ENCODE measurements around the gene FDX1. TPM values are rescaled to one million over a fixed set of nuclear protein-coding genes. Genes with fewer than 3 reads are reported as not detected.

The FDX1 gene
- total RNA-seq, 2 experiments from 2014 or later, result 13.3 to 15.9 TPM

DNA sequence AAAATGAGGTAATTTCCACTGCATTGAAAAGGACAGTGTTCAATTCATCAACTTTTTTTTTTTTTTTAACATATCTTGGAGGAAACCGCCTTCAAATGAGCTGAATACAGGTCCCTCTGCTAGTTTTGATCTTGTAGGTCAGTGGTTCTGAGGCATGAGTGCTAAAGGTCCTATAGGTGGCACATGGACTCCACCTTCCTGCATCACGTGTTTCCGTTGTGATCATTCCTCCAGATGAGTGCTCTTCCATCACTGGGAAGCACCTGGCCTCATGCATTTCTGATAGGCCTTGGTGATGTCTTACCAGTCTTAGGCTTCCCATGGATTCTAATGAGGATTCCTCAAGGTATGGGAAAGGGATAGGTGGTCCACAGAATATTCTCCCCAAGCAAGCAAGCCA, 37.8 kb downstream of the FDX1 start:
- ChIA-PET POLR2A (interaction anchor here (0.6 to 1.5 kb wide), 2 partner anchors 12 to 249 kb away, joined by 3 read pairs; no protein-coding TSS in a partner anchor), CTCF (ENCODE audit: unreplicated experiment) (no interaction called here)
- Histone ChIP-seq H3K4me1 (ENCODE audit: insufficient read depth, low read length, poor library complexity, severe bottlenecking) (no peaks in the 10 kb centered on the region), H3K27ac (ENCODE audit: low read depth, low read length, poor library complexity, severe bottlenecking) (no peak overlapping the region), H3K9me3 (ENCODE audit: low read length) (no peaks in the 10 kb centered on the region), H2AFZ (ENCODE audit: low read length) (no peak overlapping the region), H3K4me2 (ENCODE audit: low read length) (no peak overlapping the region), H3K79me2 (ENCODE audit: insufficient read depth, low read depth, low read length) (no peaks in the 10 kb centered on the region), H3K4me3 (ENCODE audit: low read depth, low read length, poor library complexity, severe bottlenecking) (no peak overlapping the region), H3K9me2 (ENCODE audit: insufficient read depth, low read length) (no peaks in the 10 kb centered on the region), H4K20me1 (ENCODE audit: insufficient read depth, low read length) (no peaks in the 10 kb centered on the region), H3K36me3 (ENCODE audit: insufficient read depth, low read length) (peaks cover 19% of the 10 kb centered on the region)
- TF ChIP-seq EZH2phosphoT487 (IDR thresholded peaks at IDR 0.05; ENCODE audit: borderline replicate concordance, low read depth, low read length), result no peak
- intact Hi-C loops (cut with micrococcal nuclease; ENCODE audit: unreplicated experiment), result no loop called here
- DNase-seq (ENCODE audit: low spot score), result no peak
- BruUV-seq (replicated peaks), result no TSS peak

DNA sequence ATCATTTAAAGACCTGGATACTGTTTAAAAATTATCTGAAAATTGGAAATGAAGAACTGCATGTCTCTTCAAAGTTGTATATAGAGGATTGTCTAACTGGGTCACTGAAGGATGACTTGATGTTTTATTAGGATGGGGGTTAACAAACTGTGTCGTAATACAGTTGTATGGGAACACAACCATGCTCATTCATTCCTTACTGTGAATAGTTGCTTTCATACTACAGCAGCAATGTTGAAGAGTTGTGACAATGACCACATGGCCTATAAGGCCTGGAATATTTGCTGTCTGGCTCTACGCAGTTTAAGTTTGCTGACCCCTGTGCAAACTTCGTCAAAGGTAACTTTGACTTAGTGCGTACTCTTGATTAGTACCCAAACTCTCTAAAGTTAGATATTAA, 38.4 kb downstream of the FDX1 start:
- H2AFZ ChIP-seq (ENCODE audit: low read length), result no peak overlapping the region
- no peak for TF ChIP-seq EZH2phosphoT487 (IDR thresholded peaks at IDR 0.05; ENCODE audit: borderline replicate concordance, low read depth, low read length)
- TF ChIP-seq, protein P1, sequence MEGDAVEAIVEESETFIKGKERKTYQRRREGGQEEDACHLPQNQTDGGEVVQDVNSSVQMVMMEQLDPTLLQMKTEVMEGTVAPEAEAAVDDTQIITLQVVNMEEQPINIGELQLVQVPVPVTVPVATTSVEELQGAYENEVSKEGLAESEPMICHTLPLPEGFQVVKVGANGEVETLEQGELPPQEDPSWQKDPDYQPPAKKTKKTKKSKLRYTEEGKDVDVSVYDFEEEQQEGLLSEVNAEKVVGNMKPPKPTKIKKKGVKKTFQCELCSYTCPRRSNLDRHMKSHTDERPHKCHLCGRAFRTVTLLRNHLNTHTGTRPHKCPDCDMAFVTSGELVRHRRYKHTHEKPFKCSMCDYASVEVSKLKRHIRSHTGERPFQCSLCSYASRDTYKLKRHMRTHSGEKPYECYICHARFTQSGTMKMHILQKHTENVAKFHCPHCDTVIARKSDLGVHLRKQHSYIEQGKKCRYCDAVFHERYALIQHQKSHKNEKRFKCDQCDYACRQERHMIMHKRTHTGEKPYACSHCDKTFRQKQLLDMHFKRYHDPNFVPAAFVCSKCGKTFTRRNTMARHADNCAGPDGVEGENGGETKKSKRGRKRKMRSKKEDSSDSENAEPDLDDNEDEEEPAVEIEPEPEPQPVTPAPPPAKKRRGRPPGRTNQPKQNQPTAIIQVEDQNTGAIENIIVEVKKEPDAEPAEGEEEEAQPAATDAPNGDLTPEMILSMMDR (conservative IDR thresholded peaks at IDR 0.05; ENCODE audit: low read length), result no peak
- peaks cover 19% of the 10 kb centered on the region for H3K36me3 ChIP-seq (ENCODE audit: insufficient read depth, low read length)
- H4K20me1 ChIP-seq (ENCODE audit: insufficient read depth, low read length), result no peaks in the 10 kb centered on the region
- CTCF ChIA-PET (ENCODE audit: unreplicated experiment), result no interaction called here
- H3K4me1 ChIP-seq (ENCODE audit: insufficient read depth, low read length, poor library complexity, severe bottlenecking), result no peaks in the 10 kb centered on the region
- no peaks in the 10 kb centered on the region for H3K79me2 ChIP-seq (ENCODE audit: insufficient read depth, low read depth, low read length)
- no peak for DNase-seq (ENCODE audit: low spot score)
- H3K4me3 ChIP-seq (ENCODE audit: low read depth, low read length, poor library complexity, severe bottlenecking), result no peak overlapping the region
- no peaks in the 10 kb centered on the region for H3K9me3 ChIP-seq (ENCODE audit: low read length)
- H3K9me2 ChIP-seq (ENCODE audit: insufficient read depth, low read length), result no peaks in the 10 kb centered on the region
- no peak overlapping the region for H3K27ac ChIP-seq (ENCODE audit: low read depth, low read length, poor library complexity, severe bottlenecking)
- POLR2A ChIA-PET, result interaction anchor here (0.6 to 1.5 kb wide), 2 partner anchors 11 to 250 kb away, joined by 3 read pairs; no protein-coding TSS in a partner anchor
- H3K4me2 ChIP-seq (ENCODE audit: low read length), result no peak overlapping the region
- intact Hi-C loops (cut with micrococcal nuclease; ENCODE audit: unreplicated experiment), result no loop called here
- BruUV-seq (replicated peaks), result no TSS peak

DNA sequence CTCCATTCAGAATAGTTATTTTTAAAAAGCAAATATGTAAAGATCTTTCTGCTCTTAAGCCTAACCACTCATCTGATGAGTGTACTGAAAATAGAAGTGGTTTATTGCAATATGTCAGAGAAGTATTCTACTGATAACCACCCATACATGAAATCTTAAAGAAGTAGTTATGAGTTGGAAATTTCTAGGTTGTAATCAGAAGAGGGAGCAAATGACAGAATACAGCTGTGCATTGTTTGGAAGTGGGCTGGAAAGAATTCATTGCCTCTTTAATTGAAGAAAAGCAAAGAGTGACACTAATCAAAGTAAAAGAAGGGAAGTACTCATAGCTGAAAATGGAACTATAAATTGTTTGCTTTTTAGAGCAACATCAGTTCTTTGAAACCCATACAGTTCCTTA, 39.4 kb downstream of the FDX1 start:
- Histone ChIP-seq H3K4me3 (ENCODE audit: low read depth, low read length, poor library complexity, severe bottlenecking) (no peak overlapping the region), H2AFZ (ENCODE audit: low read length) (no peak overlapping the region), H4K20me1 (ENCODE audit: insufficient read depth, low read length) (no peaks in the 10 kb centered on the region), H3K79me2 (ENCODE audit: insufficient read depth, low read depth, low read length) (no peaks in the 10 kb centered on the region), H3K9me3 (ENCODE audit: low read length) (no peaks in the 10 kb centered on the region), H3K4me2 (ENCODE audit: low read length) (no peak overlapping the region), H3K4me1 (ENCODE audit: insufficient read depth, low read length, poor library complexity, severe bottlenecking) (no peaks in the 10 kb centered on the region), H3K27ac (ENCODE audit: low read depth, low read length, poor library complexity, severe bottlenecking) (no peak overlapping the region), H3K9me2 (ENCODE audit: insufficient read depth, low read length) (no peaks in the 10 kb centered on the region), H3K36me3 (ENCODE audit: insufficient read depth, low read length) (peaks cover 9% of the 10 kb centered on the region)
- no peak for TF ChIP-seq EZH2phosphoT487 (IDR thresholded peaks at IDR 0.05; ENCODE audit: borderline replicate concordance, low read depth, low read length)
- TF ChIP-seq, protein P1 (conservative IDR thresholded peaks at IDR 0.05; ENCODE audit: low read length), result no peak
- CTCF ChIA-PET (ENCODE audit: unreplicated experiment), result no interaction called here
- intact Hi-C loops (cut with micrococcal nuclease; ENCODE audit: unreplicated experiment), result no loop called here
- no TSS peak for BruUV-seq (replicated peaks)
- no peak for DNase-seq (ENCODE audit: low spot score)
- POLR2A ChIA-PET, result interaction anchor here (0.6 to 2.2 kb wide), 5 partner anchors 10 to 67 kb away, joined by 3 to 8 read pairs (median 3); no protein-coding TSS in a partner anchor

Data from OCI-LY7 (cell line).